HG02943 (cell line): ENCODE data around the gene ZSWIM6.

ENCODE experiments used
- ATAC-seq: cut with Tn5 transposase; IDR thresholded peaks from one replicate; pipeline ENCODE4 v1.9.1; 2021; ENCODE audit warnings: mild to moderate bottlenecking, low read depth, moderate library complexity; ENCODE audit not compliant: unreplicated experiment

ZSWIM6 gene

DNA sequence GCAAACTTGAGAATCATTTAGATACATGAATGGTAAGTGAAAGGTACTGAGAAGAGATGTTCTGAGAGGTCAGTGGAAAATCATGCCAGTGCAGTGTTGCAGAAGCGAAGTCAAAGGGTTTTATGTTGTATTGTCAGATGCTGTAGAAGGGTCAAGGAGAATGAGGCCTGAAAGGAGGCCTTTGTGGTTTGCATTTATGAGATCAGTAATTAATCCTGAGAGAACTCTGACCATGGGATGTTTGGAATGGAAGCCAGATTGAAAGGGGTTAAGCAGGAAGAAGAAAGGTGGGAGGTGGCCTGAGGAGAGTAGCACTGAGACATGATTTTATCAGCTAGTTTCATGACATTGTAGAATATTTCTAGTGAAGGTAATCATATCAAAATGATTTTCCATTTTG lies 97.8 kb downstream of the ZSWIM6 start:
- no peak for ATAC-seq

DNA sequence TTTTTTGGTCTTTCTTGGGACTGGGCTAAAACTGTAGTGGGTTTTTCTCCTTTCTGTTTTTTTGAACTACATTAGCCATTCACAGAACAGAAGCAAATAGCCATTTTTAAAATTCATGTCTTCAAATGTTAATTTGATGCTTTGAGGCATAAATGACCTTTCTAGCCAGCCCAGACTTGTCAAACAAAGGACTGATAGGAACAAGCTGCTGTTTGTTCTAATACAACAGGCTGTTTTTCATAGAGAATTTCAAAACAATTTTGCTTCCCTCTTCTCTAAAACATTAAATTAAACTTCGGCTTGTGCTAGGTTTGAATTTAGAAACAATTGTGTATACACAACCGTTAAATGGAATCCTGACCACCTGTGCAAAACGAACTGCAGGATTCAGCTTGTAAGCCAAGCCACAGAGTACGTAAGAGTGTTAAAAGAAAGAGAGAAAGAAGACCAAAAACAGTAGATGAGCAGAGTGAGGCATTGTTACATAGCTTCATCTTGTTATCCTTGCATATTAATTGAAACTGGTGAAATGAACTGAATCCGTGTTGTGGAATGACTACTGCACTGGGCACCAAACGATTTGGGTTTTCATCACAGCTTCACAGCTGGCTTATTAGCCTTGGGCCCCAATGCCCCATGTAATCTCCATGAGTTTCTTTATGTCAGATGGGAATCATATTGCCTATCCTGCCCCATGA lies 100.0 kb downstream of the ZSWIM6 start:
- no peak for ATAC-seq

DNA sequence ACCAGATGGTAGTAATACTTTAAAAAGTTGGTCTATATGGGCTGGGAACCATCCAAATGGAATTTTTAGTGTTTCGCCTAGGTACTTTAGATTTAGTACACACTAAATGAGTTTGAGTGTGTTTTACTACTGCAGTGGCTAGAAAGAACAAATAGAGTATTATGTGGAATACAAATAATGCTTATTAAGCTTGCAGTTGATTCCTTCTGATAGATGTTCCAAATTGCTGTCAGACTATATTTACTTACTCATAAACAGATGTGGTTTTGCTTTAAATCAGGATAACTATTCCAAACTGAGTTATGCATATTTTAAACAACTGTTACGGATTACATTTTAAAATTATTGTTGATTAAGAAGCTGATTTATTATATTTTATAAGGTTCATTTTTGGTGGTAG lies 103.3 kb downstream of the ZSWIM6 start:
- ATAC-seq: no peak

DNA sequence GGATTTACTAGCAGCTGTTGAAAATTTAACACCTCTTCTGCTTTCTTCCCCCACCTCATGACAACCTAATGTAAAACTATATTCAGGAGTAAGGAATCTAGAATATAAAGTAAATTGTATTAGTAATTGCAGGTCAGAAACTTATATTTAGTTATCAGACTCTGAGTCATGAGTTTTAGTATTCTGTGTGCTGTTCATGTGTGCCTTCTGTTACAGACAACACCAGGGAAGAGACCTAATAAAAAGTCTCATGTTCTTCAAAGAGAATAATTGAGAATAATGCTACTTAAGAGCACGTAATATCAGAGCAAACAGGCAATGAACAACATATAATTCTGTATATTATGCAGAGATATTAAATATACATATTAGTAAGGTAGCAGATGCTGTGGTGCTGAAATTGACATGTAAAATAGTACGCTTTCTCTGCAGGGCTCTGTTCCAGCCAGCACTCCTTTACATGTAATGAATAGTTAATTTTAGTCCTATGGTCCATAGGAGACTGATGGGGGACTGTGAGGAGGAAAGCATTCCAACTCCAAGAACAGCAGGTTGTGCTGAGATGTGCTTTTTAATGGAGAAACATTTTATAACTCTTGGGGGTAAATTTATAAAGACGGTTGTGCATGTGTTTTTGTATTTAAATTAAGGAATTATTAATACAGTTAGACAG lies 106.4 kb downstream of the ZSWIM6 start:
- ATAC-seq: no peak

DNA sequence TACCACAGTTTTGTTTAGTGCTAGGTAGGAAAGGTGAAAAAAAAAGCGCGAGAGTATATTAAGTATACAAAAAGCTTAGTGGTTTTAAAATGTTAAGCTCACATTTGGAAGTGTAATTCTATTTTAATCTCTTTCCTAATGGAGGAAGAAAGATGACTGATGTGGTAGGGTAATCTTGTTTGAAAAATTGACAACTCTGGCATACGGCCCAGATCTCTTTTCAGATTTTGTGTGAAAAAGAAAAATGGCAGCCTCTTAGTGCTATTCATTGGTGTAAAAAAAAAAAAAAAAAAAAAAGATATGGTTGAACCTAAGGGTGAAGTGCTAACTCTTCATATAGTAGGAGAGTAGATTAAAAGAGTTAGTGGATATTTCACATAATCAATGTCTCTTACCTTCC lies 108.0 kb downstream of the ZSWIM6 start:
- no peak for ATAC-seq

DNA sequence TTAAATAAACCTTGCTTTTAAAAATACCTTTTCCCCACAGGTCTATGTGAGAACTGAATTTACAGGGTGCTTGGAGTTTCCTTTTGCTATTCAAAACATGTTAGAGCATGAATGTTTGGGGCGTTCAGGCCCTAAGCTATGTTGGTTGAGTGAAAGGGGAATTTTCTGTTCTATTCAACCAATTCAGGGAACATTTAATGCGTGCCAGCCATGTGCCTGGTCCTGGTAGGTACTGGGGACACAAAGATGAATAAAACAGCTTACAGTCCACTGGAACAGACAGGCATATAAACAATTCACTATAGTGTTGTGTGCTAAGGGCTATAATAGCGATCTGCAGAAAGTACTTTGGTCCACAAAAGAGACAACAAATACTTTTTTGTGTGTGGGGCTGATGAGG lies 108.5 kb downstream of the ZSWIM6 start:
- ATAC-seq: no peak

DNA sequence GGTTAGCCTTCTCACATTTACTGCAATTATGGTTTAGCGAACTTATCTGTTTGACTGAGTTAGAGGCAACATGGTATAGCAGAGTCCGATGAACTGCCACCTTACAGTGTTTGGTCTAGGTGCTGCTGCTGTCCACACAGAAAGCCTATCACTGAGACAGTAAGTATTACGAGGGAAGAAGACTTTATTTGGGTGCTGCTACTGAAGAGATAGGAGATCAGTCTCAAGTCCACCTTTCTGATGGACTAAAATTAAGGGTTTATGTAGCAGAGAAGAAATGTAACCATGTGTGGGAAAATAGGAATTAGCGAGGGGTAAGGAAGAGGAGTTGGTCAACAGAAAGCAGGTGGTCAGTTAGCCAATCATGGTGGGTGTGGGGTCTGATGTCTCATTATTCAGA lies 109.7 kb downstream of the ZSWIM6 start:
- no peak for ATAC-seq

DNA sequence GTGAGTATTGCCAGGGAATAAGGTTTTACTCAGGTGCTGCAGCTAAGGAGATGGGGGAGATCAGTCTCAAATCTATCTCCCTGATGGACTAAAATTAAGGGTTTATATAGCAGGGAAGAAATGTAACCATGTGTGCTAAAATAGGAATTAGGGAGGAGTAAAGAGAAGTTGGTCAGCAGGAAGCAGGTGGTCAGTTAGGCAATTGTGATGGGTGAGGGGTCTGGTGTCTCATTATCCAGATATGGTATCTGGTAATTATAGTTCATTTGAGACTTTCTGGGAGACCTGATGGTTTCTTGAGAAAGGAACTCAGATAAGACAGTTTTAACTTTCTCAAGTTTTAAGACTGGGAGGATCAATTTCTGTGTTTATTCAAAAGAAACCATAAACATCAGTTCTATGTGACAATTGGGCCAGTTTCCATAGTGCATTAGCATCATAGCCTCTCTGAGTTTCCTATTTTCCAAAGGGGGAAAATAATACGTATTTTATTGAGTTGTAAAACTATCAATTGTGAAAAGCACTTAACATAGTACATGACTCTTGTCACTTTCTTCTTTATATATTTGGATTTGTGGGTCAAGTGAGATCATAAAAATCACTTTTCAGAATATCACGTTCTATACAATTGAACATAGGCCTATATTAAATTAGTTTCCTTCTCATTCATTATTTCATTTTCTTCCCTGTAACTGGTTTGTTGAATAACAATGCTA lies 115.9 kb downstream of the ZSWIM6 start:
- ATAC-seq: no peak

DNA sequence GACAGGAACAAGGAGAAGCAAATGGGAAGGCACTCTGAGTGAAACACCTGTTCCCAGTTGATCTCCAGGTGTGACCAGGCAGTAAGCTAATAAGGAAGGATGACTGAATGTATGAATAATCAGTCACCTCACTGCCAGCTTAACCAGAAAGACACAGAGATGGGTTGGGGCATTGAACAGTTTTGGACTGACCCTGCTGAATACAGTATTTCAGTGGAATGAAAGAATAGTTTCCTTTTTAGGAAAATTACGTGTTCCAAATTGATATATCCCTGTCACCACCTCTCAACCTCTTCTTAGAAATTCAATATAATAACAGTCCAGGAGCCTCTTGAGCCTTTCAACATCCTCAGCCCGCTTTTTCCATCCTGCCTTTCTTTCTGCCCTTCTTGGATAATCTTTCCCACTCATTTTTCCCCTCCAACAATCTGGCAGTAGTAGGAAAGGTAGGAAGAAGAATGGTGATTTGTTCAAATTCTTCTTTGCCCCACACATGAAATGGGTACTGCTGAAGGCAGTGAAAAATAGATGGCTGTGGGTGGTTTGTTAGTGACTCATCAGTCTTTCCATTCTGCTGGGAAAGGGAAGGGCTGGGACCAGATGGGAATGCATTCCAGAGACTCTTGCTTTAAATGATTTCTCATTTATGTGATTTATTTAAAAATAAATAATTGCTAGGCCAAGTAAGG lies 117.9 kb downstream of the ZSWIM6 start:
- ATAC-seq: no peak

DNA sequence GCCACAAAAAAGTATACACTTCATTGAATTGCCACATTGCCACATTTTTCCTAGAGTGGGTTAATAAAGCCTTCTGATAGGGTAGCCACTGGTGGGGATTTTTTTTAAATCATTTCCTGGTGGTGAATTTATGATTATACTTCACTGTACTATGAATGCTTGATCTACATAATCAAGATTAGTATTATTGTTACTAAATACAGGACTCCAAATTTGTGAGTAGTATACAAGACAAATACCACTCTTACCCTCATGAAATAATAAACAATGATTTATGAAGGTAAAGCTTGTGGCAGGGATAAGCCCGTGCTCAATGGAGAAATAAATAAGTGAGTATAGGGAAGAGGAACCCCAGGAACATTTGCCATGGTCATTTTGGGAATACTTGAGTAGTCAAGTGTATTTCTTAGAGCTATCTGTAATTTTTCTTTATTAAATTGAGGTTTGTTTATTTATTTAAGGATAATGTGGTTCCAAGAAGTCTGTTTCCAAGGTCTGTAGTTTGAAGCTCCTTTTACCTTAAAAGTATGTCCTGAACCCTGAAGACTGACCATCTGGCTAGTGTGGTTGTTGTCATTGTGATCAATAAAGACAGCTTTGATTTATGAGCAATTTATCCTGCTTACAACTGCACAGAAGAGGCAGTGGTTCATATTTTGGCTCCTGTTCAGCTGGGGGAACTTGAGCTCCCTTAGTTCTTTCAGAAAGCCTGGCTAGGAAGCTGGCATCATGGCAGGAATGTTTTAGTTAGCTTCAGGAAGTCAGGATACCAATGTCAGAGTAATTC lies 118.6 kb downstream of the ZSWIM6 start:
- no peak for ATAC-seq

DNA sequence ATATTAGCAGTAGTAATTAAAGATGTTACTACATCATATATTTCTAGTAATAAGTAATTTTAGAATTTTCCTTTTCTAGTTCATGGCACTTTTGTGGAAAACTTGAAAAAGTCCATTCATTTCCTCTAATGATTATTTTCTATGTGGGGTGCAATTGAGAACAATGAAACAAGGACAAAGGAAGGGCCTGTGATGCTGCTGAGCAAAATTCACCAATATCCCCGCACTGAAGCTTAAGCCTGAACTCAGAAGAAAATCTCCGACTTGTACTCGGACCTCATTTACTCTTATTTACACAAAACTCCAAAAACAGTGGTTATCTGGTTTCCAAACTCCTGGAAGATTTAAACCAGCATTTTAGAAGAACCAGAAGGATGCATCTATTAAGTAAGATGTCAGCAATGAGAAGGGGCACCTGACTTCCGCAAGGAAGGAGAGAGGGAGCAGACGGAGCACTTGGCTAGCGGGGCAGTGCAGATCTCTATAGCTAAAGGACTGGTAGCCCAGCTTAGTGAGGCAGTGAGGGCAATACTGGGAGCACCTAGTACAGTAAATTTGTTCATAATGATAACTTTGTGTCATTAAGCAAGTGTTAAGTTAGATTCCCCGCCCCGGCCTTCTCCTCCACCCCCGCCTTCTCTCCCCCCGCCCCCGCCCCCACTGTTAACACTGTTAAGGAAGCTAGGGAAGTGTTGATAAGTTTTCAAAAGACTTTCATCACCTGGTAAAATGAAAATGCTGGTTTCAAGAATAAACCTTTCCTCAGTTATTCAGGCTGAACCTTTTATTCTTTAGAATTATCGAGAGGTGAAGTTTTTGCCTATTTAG lies 123.3 kb downstream of the ZSWIM6 start:
- no peak for ATAC-seq

DNA sequence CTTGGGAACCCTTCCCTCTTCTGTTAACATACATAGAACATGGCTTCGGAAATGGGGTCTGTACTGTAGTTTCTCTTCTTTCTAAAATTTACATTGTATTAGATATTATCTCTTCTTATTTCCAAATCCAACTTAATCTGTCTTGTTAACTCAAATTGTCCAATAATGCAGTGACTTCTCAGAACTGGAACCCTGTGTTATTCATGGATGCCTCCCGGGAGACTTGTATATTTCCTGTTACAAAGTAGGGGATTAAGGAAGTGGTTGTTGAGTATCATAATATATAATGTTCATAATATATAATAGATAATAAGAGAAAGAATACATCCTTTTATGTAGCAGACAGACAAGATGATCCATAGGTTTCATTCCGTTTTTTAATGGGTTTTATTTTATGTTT lies 128.4 kb downstream of the ZSWIM6 start:
- ATAC-seq: no peak

DNA sequence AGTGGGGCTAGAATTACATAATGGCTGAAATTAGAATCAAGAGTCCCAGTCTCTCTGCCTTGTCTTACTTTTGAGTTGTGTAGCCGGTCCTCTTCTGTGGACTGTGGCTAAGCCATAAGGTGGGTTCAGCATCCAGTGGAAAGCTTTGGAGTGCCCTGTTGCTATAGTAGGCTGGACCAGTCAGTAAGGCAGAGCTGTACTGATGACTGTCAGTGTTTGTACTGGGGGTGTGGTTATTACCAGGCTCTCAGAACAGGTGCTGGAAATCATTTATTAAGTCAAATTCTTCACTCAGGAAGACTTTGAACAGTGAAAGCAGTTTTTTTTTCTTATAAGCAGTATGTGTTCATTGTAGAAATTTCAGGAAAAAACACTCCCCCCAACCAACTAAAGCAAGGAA lies 129.4 kb downstream of the ZSWIM6 start:
- no peak for ATAC-seq

DNA sequence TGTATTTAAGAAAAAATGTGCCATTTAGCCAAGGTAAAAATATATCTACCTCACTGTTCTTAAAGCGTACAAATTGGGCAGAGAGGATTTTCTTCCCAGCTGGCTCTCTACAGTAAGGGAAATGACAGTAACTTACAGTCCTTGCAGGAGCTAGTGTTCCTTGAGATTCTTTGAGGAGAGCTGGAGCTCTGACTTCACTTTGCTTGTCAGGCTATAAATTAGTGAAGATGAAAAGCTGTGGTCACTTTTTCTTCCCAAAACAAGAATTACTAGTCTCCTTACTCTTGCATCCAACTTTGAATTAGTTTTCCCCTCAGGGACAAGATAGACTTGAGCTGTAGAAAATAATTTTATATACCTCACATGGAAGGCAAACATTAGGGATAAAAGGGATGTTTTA lies 129.9 kb downstream of the ZSWIM6 start:
- ATAC-seq: no peak

DNA sequence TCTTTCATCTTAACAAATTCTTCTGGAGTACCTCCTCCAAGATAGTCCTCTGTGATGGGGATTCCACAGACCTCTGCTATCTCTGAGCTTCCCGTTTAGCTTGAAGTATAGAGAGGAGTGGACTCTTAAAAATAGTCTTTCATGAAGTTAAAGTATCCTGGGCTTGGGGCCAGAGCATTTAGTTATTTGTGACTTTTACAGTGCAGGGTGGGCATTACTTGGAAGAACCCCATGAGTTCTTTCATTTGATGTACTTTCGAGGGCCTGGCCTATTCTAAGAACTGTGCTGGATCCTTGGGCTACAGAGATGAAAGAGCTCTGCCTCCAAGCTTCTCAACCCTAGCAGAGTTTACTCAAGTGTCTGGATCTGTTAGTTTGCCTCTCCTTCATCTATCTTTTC lies 131.5 kb downstream of the ZSWIM6 start:
- ATAC-seq: no peak

DNA sequence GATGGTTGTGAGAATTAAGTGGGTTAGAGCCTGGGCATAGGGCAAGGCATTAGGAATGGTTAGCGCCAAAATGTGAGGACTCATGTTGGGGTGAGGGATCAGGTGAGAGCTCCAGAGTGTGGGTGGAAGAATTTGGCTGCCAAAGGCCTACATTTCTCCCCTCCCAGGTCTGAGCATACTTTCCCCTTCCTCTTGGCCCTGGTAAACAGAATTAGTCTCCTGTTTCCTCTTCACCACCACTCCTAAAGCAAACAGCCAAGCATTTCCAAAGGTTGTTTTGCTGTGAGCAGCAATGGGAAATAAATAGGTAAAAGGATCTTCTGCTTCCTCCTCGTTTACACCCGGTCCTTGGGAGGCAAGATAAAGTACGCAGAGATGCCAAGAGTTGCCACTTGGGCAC lies 132.5 kb downstream of the ZSWIM6 start:
- no peak for ATAC-seq

DNA sequence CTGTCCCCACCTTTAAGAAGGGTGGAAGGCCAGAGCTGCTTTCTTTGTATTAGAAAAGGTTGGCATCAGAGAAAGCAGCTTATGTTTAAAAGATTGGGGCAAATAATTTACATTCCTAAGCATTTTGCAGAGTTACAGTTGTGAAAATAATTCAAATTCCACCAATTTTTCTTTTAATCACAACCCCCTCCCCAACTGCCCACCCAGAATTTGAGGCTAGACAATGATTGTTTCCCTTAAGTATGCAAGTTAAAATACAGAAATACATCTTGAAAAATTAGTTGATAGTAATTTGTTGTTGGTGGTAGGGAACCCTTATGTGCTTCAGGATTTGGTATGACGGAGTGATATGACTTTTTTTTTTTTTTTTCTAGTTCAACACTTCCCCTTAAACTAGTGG lies 133.0 kb downstream of the ZSWIM6 start:
- no peak for ATAC-seq

DNA sequence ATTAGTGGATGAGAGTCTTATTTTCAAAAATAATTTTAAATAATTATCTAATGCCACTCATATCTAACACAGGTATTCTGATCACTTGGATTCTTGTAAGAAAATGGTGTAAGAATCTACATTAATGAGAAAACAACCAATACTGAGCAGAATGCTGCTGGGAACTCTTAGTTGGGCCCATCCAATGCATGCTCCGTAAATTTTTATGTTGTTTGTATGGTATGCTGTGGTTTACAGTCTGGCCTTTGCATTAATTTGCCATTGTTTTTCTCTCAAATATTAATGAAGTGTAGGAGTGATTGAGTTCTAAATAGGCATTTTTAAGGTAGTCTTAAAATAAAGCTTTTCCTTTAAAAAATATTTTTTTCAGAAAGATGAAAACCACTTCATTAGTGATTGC lies 133.4 kb downstream of the ZSWIM6 start:
- no peak for ATAC-seq

DNA sequence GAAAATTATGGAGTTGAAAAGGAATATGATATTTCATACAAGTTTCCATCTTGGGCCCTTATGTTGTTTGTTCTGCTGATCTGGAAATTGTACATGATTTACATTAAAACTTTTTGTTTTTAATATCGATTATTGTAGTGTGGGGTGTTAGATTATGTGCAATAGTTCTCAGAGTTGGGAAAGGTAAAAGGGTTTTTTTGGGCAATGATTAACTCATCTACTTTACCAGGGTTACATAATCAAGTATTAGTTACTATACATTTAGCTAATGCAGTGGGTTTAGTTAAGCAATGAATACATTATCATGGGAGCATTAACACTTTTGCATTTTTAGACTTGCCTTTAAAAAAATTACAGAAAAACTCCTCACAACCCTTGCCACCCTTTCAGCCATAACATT lies 134.0 kb downstream of the ZSWIM6 start:
- ATAC-seq: no peak
